Neural cell (in vitro differentiated cells): ENCODE results near the gene MERTK. TPM values are rescaled to one million over a fixed set of nuclear protein-coding genes. Genes with fewer than 3 reads are reported as not detected.
"Not testable (repeated sequence)": the region's sequence is repeated elsewhere in the genome, so short reads cannot be mapped to it uniquely, and the experiment has no call there.

ENCODE experiments used
- H2AFZ ChIP-seq: fragments of 200-600, 300-800 bp; sonication (generic), shearing (Covaris generic); 2 replicates; pipeline ENCODE4 v1.6.0; 2014; ENCODE audit warnings: low read depth, mild to moderate bottlenecking, antibody characterized with exemption, low read length, moderate library complexity
- H3F3A ChIP-seq: fragments of 200-600 bp; shearing (Covaris generic); 2 replicates; pipeline ENCODE4 v1.6.1; 2016; ENCODE audit warnings: mild to moderate bottlenecking, moderate library complexity, mixed read lengths, antibody characterized with exemption, low read length; ENCODE audit not compliant: insufficient read depth, poor library complexity, severe bottlenecking
- H3K27ac ChIP-seq: fragments of 200-600, 300-800 bp; sonication (generic), shearing (Covaris generic); 2 replicates; pipeline ENCODE4 v1.5.1; 2014; ENCODE audit warnings: mild to moderate bottlenecking, low read length, moderate library complexity
- H3K27me3 ChIP-seq: fragments of 300-800, 200-600 bp; sonication (generic), shearing (Covaris generic); 2 replicates; pipeline ENCODE4 v1.6.0; 2014; ENCODE audit warnings: mild to moderate bottlenecking, low read depth, low read length, moderate library complexity; ENCODE audit not compliant: insufficient read depth
- H3K36me3 ChIP-seq: fragments of 300-800, 200-600 bp; sonication (generic), shearing (Covaris generic); 2 replicates; pipeline ENCODE4 v1.5.1; 2014; ENCODE audit warnings: mild to moderate bottlenecking, antibody characterized with exemption, low read length, moderate library complexity; ENCODE audit not compliant: insufficient read depth
- H3K4me2 ChIP-seq: fragments of 300-800, 200-600 bp; sonication (generic), shearing (Covaris generic); 2 replicates; pipeline ENCODE4 v1.6.0; 2014; ENCODE audit warnings: mild to moderate bottlenecking, low read length
- H3K4me3 ChIP-seq: fragments of 300-800, 200-600 bp; sonication (generic), shearing (Covaris generic); 2 replicates; pipeline ENCODE4 v1.5.1; 2014; ENCODE audit warnings: mild to moderate bottlenecking, low read length, moderate library complexity
- H3K79me2 ChIP-seq: fragments of 200-600 bp; shearing (Covaris generic); replicated peaks from 2 replicates; pipeline ENCODE4 v1.6.0; 2014; ENCODE audit warnings: mild to moderate bottlenecking, low read length, moderate library complexity; ENCODE audit not compliant: insufficient read depth
- H3K9ac ChIP-seq: fragments of 300-800, 200-600 bp; sonication (generic), shearing (Covaris generic); 2 replicates; pipeline ENCODE4 v1.6.1; 2016; ENCODE audit warnings: mild to moderate bottlenecking, low read length, mixed read lengths
- H3K9me2 ChIP-seq: fragments of 200-600 bp; shearing (Covaris generic); 2 replicates; pipeline ENCODE4 v1.6.1; 2016; ENCODE audit warnings: mild to moderate bottlenecking, low read length, mixed read lengths; ENCODE audit not compliant: insufficient read depth
- H3K9me3 ChIP-seq: fragments of 200-600, 300-800 bp; sonication (generic), shearing (Covaris generic); 2 replicates; pipeline ENCODE4 v1.6.1; 2016; ENCODE audit warnings: mild to moderate bottlenecking, mixed run types, low read length, moderate library complexity, mixed read lengths
- H4K20me1 ChIP-seq: fragments of 200-600 bp; shearing (Covaris generic); 2 replicates; pipeline ENCODE4 v1.6.1; 2016; ENCODE audit warnings: mild to moderate bottlenecking, mixed run types; ENCODE audit not compliant: insufficient read depth
- CTCF ChIP-seq: fragments of 450-650 bp; IDR thresholded peaks from 2 replicates; pipeline ENCODE4 v1.5.1; 2014; ENCODE audit warnings: antibody characterized with exemption, mild to moderate bottlenecking, moderate library complexity; ENCODE audit not compliant: poor library complexity, severe bottlenecking
- EP300 ChIP-seq: fragments of 450-650 bp; conservative IDR thresholded peaks from 2 replicates; pipeline ENCODE4 v1.6.1; 2014; ENCODE audit warnings: antibody characterized with exemption, mild to moderate bottlenecking, moderate library complexity; ENCODE audit not compliant: poor library complexity, severe bottlenecking
- EZH2 ChIP-seq: fragments of 200-600, 300-800 bp; shearing (Covaris generic), sonication (generic); IDR thresholded peaks from 2 replicates; pipeline ENCODE4 v1.6.1; 2014; ENCODE audit warnings: antibody characterized with exemption, low read length, borderline replicate concordance, mild to moderate bottlenecking; ENCODE audit not compliant: insufficient read depth, poor library complexity, severe bottlenecking
- MXI1 ChIP-seq: fragments of 450-650 bp; conservative IDR thresholded peaks from 2 replicates; pipeline ENCODE4 v1.6.1; 2014; ENCODE audit warnings: antibody characterized with exemption, mild to moderate bottlenecking; ENCODE audit not compliant: poor library complexity, severe bottlenecking
- POLR2AphosphoS5 ChIP-seq: IDR thresholded peaks from 2 replicates; pipeline ENCODE4 v1.6.1; 2012
- RAD21 ChIP-seq: fragments of 450-650 bp; conservative IDR thresholded peaks from 2 replicates; pipeline ENCODE4 v1.6.1; 2014; ENCODE audit warnings: antibody characterized with exemption, mild to moderate bottlenecking, moderate library complexity
- REST ChIP-seq: IDR thresholded peaks from 2 replicates; pipeline ENCODE4 v1.6.1; 2012; ENCODE audit warnings: borderline replicate concordance
- SMC3 ChIP-seq: fragments of 450-650 bp; conservative IDR thresholded peaks from 2 replicates; pipeline ENCODE4 v1.6.1; 2014; ENCODE audit warnings: antibody characterized with exemption, mild to moderate bottlenecking, moderate library complexity; ENCODE audit not compliant: poor library complexity
- TAF1 ChIP-seq: IDR thresholded peaks from 2 replicates; pipeline ENCODE4 v1.6.1; 2012; ENCODE audit warnings: low read depth
- polyA plus RNA-seq: library from polyadenylated mRNA; depleted of rRNA; stranded (reverse); fragments of >200 nt; gene quantifications from 2 replicates; pipeline ENCODE4 v1.2.3, GENCODE V29; 2014

The MERTK gene
- polyA plus RNA-seq, 1 donor from 2014 or later: 0.53 TPM

GRCh38 chr2:111904726-111905474, 6.5 kb downstream of the MERTK start:
- H3F3A ChIP-seq: no peaks in the 10 kb centered on the region
- H4K20me1 ChIP-seq: no peaks in the 10 kb centered on the region
- peaks cover 8% of the 10 kb centered on the region for H3K27me3 ChIP-seq
- TF ChIP-seq RAD21 (no peak), EZH2 (no peak), EP300 (no peak), MXI1 (no peak), POLR2AphosphoS5 (no peak), CTCF (no peak), TAF1 (no peak), SMC3 (no peak), REST (no peak)
- no peak overlapping the region for H3K27ac ChIP-seq
- H3K9me3 ChIP-seq: no peaks in the 10 kb centered on the region
- no peak overlapping the region for H3K9ac ChIP-seq
- no peak overlapping the region for H3K4me3 ChIP-seq
- H3K9me2 ChIP-seq: no peaks in the 10 kb centered on the region
- no peaks in the 10 kb centered on the region for H3K36me3 ChIP-seq
- no peak overlapping the region for H3K4me2 ChIP-seq
- H3K79me2 ChIP-seq: no peaks in the 10 kb centered on the region
- no peak overlapping the region for H2AFZ ChIP-seq

GRCh38 chr2:111905475-111905869, 7.1 kb downstream of the MERTK start:
- H3K79me2 ChIP-seq, H3K9ac ChIP-seq, H3K4me3 ChIP-seq, H3K9me2 ChIP-seq, H3F3A ChIP-seq, H4K20me1 ChIP-seq, H2AFZ ChIP-seq, H3K27me3 ChIP-seq, H3K4me2 ChIP-seq, H3K36me3 ChIP-seq, H3K27ac ChIP-seq, H3K9me3 ChIP-seq: not testable (repeated sequence)
